ENCODE data around the gene ARNT2.

The ARNT2 gene

GRCh38 chr15:80442728-80443403 lies 38.7 kb downstream of the ARNT2 start:
- no peak for DNase-seq (ENCODE audit: low spot score)

- DNase-seq (ENCODE audit: low spot score), result no peak
Measured at GRCh38 chr15:80444680-80445251, 40.6 kb downstream of the ARNT2 start.

- no peak for DNase-seq (ENCODE audit: low spot score)
Measured at GRCh38 chr15:80445300-80446041, 41.3 kb downstream of the ARNT2 start.

- DNase-seq (ENCODE audit: low spot score), result no peak
Measured at GRCh38 chr15:80447077-80447476, 42.9 kb downstream of the ARNT2 start.

- no peak for DNase-seq (ENCODE audit: low spot score)
Measured at GRCh38 chr15:80449825-80450224, 45.6 kb downstream of the ARNT2 start.

- DNase-seq (ENCODE audit: low spot score), result no peak
Measured at GRCh38 chr15:80450811-80451321, 46.7 kb downstream of the ARNT2 start.

GRCh38 chr15:80452166-80452565 lies 48.0 kb downstream of the ARNT2 start:
- no peak for DNase-seq (ENCODE audit: low spot score)

GRCh38 chr15:80455051-80455648 lies 51.0 kb downstream of the ARNT2 start:
- no peak for DNase-seq (ENCODE audit: low spot score)

GRCh38 chr15:80455668-80456442 lies 51.7 kb downstream of the ARNT2 start:
- peak; percentile 54 for DNase-seq (ENCODE audit: low spot score)

GRCh38 chr15:80456517-80457492 lies 52.6 kb downstream of the ARNT2 start:
- DNase-seq (ENCODE audit: low spot score), result no peak

- no peak for DNase-seq (ENCODE audit: low spot score)
Measured at GRCh38 chr15:80457896-80458295, 53.7 kb downstream of the ARNT2 start.

GRCh38 chr15:80458580-80458979 lies 54.4 kb downstream of the ARNT2 start:
- no peak for DNase-seq (ENCODE audit: low spot score)

- DNase-seq (ENCODE audit: low spot score), result no peak
Measured at GRCh38 chr15:80459380-80459779, 55.2 kb downstream of the ARNT2 start.

GRCh38 chr15:80459818-80460217 lies 55.6 kb downstream of the ARNT2 start:
- no peak for DNase-seq (ENCODE audit: low spot score)

GRCh38 chr15:80461356-80462095 lies 57.3 kb downstream of the ARNT2 start:
- no peak for DNase-seq (ENCODE audit: low spot score)

- no peak for DNase-seq (ENCODE audit: low spot score)
Measured at GRCh38 chr15:80462111-80462510, 57.9 kb downstream of the ARNT2 start.

- DNase-seq (ENCODE audit: low spot score), result no peak
Measured at GRCh38 chr15:80462836-80463512, 58.8 kb downstream of the ARNT2 start.

- DNase-seq (ENCODE audit: low spot score), result no peak
Measured at GRCh38 chr15:80464951-80465625, 60.9 kb downstream of the ARNT2 start.

GRCh38 chr15:80465626-80466005 lies 61.4 kb downstream of the ARNT2 start:
- DNase-seq (ENCODE audit: low spot score), result no peak
